Nephron progenitor cell (in vitro differentiated cells): ENCODE results near the gene ANGPTL2.

Source experiments
- DNase-seq: peaks from one replicate; pipeline ENCODE4 v3.0.0; 2021
- H3K27ac Mint-ChIP-seq: 2 replicates; pipeline ENCODE4 v1.8.0; 2021; ENCODE audit warnings: mild to moderate bottlenecking, moderate library complexity, mixed read lengths
- H3K27me3 Mint-ChIP-seq: 2 replicates; pipeline ENCODE4 v1.8.0; 2021; ENCODE audit warnings: mild to moderate bottlenecking, low read depth, mixed read lengths; ENCODE audit not compliant: poor library complexity
- H3K36me3 Mint-ChIP-seq: 2 replicates; pipeline ENCODE4 v1.8.0; 2021; ENCODE audit warnings: low read depth, mixed read lengths
- H3K4me1 Mint-ChIP-seq: 2 replicates; pipeline ENCODE4 v1.8.0; 2021; ENCODE audit warnings: mixed read lengths
- H3K4me3 Mint-ChIP-seq: 2 replicates; pipeline ENCODE4 v1.8.0; 2021; ENCODE audit warnings: mild to moderate bottlenecking, moderate library complexity, mixed read lengths
- H3K9me3 Mint-ChIP-seq: 2 replicates; pipeline ENCODE4 v1.8.0; 2021; ENCODE audit warnings: mild to moderate bottlenecking, moderate library complexity, mixed read lengths
- TF ChIP-seq, protein P1 (sequence below): fragments of 200-600 bp; sonication (generic); IDR thresholded peaks from 2 replicates; pipeline ENCODE4 v1.5.0; 2021; ENCODE audit warnings: antibody characterized with exemption

ANGPTL2 gene

DNA sequence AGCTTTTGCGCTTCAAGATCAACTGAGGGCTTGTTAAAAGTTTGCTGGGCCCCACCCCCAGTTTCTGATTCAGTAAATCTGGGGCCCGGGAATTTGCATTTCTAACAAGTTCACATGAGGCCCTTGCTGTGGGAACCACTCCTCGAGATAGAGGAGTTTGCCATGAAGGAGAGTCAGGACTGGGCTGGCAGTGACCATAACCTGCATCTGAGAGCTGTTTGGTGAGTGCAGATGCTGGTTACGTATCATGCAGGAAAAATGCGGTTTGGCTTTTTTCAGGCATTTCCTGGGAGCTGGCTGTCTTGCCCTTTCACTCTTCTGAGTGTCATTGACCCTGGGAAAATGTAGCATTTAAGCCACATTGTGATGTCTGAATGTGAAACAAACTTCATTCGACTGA, 9.4 kb upstream of the ANGPTL2 start:
- H3K4me1 Mint-ChIP-seq = peaks cover 58% of the 10 kb centered on the region
- no peak for DNase-seq
- TF ChIP-seq, protein P1, sequence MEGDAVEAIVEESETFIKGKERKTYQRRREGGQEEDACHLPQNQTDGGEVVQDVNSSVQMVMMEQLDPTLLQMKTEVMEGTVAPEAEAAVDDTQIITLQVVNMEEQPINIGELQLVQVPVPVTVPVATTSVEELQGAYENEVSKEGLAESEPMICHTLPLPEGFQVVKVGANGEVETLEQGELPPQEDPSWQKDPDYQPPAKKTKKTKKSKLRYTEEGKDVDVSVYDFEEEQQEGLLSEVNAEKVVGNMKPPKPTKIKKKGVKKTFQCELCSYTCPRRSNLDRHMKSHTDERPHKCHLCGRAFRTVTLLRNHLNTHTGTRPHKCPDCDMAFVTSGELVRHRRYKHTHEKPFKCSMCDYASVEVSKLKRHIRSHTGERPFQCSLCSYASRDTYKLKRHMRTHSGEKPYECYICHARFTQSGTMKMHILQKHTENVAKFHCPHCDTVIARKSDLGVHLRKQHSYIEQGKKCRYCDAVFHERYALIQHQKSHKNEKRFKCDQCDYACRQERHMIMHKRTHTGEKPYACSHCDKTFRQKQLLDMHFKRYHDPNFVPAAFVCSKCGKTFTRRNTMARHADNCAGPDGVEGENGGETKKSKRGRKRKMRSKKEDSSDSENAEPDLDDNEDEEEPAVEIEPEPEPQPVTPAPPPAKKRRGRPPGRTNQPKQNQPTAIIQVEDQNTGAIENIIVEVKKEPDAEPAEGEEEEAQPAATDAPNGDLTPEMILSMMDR = no peak
- no peaks in the 10 kb centered on the region for H3K36me3 Mint-ChIP-seq
- peaks cover 5% of the 10 kb centered on the region for H3K27me3 Mint-ChIP-seq
- H3K27ac Mint-ChIP-seq = no peak overlapping the region
- H3K4me3 Mint-ChIP-seq = no peak overlapping the region
- no peaks in the 10 kb centered on the region for H3K9me3 Mint-ChIP-seq

DNA sequence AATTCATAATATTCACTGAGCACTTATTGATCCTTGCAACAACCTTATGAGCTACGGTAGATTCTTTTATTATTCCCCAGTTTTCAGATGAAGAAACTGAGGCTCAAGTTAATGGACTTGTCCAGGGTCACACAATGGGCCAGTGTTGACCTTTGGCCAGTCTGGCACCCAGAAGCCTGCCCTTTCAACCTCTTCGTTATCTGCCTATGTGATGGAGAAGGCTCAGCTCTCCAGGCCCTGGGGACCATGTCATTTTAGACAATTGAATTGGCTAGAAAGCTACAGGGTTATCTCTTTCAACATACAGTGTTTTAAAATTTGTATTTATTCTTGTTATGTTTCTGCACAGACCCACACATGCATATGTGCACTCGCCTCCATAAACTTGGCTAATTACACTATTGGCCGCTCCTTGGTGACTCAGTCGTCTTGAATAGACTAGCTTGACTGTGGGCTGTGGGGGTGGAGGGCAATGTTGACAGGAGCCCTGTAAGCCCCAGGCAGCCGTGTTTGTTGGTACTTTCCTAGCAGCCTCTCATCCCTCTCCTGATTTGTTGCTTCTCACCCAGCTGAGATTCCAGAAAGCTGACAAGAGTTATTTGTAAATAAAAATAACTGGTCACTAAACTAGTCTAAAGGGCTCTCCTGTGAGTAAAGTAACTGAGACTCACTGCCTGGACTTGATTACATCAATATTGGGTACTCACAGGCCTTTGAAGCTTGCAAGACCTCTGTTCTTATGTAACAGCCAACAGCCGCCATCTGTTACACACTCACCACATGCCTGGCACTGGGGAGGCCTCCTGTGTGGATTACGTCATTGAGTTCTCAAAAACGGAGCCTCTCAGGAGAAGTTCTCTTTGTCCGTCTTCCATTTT, 8.5 kb upstream of the ANGPTL2 start:
- H3K27ac Mint-ChIP-seq = peak overlapping the region; percentile 29
- H3K27me3 Mint-ChIP-seq = no peaks in the 10 kb centered on the region
- no peak overlapping the region for H3K4me3 Mint-ChIP-seq
- TF ChIP-seq, protein P1 = no peak
- peaks cover 52% of the 10 kb centered on the region for H3K4me1 Mint-ChIP-seq
- H3K36me3 Mint-ChIP-seq = no peaks in the 10 kb centered on the region
- no peaks in the 10 kb centered on the region for H3K9me3 Mint-ChIP-seq
- no peak for DNase-seq

DNA sequence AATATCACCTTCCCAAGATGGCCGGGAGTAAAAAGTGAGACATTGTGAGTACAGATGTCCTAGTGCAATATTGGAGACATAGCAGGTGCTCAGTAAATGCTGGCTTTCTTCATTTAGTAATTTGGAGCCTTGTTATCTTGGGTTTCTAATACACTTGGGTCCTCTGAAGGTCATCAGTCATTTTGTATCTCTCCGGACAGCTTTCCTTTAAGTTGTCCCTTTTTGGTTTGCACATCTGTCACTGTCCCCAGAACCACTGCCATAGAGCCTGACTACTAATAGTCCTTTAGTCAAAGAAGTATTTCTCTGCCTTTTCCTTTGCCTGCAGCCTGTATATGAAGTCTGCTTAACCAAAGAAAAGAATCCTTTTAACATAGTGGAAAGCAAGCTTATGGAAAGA, 7.8 kb upstream of the ANGPTL2 start:
- Mint-ChIP-seq H3K4me3 (no peak overlapping the region), H3K27ac (no peak overlapping the region), H3K36me3 (no peaks in the 10 kb centered on the region), H3K9me3 (no peaks in the 10 kb centered on the region), H3K4me1 (peaks cover 50% of the 10 kb centered on the region), H3K27me3 (no peaks in the 10 kb centered on the region)
- TF ChIP-seq, protein P1 = no peak
- DNase-seq = no peak

DNA sequence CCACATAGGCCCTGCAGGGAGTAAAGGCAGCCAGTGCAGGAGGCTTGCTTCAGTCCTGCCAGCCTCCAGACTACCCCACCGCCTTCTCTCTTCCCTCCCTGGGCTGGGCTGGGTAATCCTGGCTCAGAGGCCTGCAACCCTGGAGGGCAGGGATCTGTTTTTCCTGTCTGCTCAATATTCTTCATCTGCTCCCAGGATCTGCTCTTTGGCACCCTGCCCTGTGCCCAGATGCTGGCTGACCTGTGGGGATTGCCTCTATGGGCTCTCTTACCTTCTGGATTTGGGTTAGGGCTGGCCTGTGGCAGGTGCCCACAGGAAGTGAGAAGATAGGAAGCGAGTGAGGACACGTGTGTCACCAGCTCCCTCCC, 7.3 kb upstream of the ANGPTL2 start:
- Mint-ChIP-seq H3K27me3 (no peaks in the 10 kb centered on the region), H3K4me3 (no peak overlapping the region), H3K9me3 (no peaks in the 10 kb centered on the region), H3K4me1 (peaks cover 45% of the 10 kb centered on the region), H3K27ac (no peak overlapping the region), H3K36me3 (no peaks in the 10 kb centered on the region)
- no peak for DNase-seq
- TF ChIP-seq, protein P1 = no peak

DNA sequence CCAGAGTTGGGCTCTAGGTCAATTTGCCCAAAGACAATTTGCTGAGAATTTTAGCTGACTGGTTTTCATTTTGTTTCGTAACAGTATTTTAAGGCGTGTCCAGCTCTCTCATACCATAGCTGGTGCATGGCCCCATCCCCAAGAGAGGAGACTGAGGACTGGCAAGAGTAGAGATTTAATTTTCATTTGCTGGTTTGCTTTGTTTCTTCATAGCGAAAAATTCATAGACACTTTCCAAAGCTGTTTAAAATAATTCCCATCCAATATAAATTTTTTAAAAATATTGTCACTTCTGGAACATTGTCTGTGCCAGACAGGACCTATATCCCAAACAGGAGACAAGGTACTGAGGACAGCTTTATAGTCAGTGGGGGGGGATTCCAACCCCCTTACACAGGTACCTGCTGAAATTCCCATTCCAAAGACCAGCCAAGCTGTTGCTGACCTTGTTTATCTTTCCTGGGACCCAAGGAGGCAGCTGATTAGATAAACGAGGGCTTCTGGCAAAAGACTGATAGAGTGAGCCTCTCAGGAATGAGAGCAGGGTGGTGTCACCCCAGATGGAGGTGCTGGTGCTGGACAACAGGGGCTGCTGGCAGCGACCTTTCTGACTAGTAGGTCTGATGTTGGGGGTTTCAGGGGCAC, 6.8 kb upstream of the ANGPTL2 start:
- H3K36me3 Mint-ChIP-seq = no peaks in the 10 kb centered on the region
- H3K4me1 Mint-ChIP-seq = peaks cover 43% of the 10 kb centered on the region
- TF ChIP-seq, protein P1 = no peak
- no peak overlapping the region for H3K4me3 Mint-ChIP-seq
- H3K27me3 Mint-ChIP-seq = no peaks in the 10 kb centered on the region
- H3K9me3 Mint-ChIP-seq = no peaks in the 10 kb centered on the region
- no peak for DNase-seq
- H3K27ac Mint-ChIP-seq = no peak overlapping the region
